Measurements from ENCODE around the gene TACC2. TPM values are rescaled to one million over a fixed set of nuclear protein-coding genes. Genes with fewer than 3 reads are reported as not detected.

The TACC2 gene
- total and polyA plus RNA-seq, 2 experiments from 2014 or later = 30.8 to 35.9 TPM

DNA sequence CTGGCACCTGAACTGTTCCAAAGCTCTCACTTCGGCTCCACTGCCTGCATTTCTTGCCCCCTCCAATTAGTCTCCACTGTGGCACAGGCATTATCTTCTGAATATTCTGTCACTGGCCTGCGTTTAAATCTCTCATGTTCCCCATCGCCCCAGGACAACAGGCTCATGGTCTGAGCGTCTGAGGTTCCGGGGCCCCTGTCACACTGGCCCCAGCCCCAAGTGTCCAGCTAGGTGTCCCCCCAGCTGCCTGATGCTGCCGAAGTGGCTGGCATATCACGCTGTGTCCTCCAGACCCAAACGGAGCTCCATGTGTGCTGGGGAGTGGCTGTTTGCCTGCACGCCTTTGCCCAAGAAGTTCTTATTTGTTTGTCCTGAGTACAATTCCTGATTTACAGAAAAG, 135.4 kb downstream of the TACC2 start:
- Mint-ChIP-seq H3K27me3 (ENCODE audit: insufficient read depth, low read depth, poor library complexity) (peaks cover 10% of the 10 kb centered on the region), H3K36me3 (ENCODE audit: low read depth) (peaks cover 12% of the 10 kb centered on the region), H3K4me1 (peaks cover 35% of the 10 kb centered on the region), H3K27ac (peak overlapping the region; percentile 28; the same call in 1 of the 2 replicates), H3K9me3 (no peaks in the 10 kb centered on the region; the same call in 2 of the 3 replicates), H3K4me3 (no peak overlapping the region)
- Histone ChIP-seq H3K4me2 (no peak overlapping the region), H3K36me3 (ENCODE audit: insufficient read depth) (no peaks in the 10 kb centered on the region), H3K4me3 (no peak overlapping the region), H3K4me1 (ENCODE audit: insufficient read depth) (peaks cover 11% of the 10 kb centered on the region), H3K27me3 (ENCODE audit: insufficient read depth) (no peaks in the 10 kb centered on the region), H3K79me2 (replicated peaks; ENCODE audit: insufficient read depth) (peaks cover 34% of the 10 kb centered on the region), H2AFZ (no peak overlapping the region), H3K9me2 (ENCODE audit: insufficient read depth) (no peaks in the 10 kb centered on the region), H4K20me1 (replicated peaks; ENCODE audit: insufficient read depth) (no peaks in the 10 kb centered on the region; the same call in 1 of the 2 replicates), H3F3A (replicated peaks; ENCODE audit: low read depth) (no peaks in the 10 kb centered on the region), H3K27ac (ENCODE audit: low read depth) (no peak overlapping the region)
- ATAC-seq (no peak), DNase-seq (ENCODE audit: low spot score) (no peak)
- TF ChIP-seq EZH2phosphoT487 (IDR thresholded peaks at IDR 0.05; ENCODE audit: unreplicated experiment) = no peak
- TF ChIP-seq ZNF114 (CRISPR knock-in tag; IDR thresholded peaks at IDR 0.05) = no peak
- TF ChIP-seq JUNB (IDR thresholded peaks at IDR 0.05; ENCODE audit: unreplicated experiment) = no peak
- no peak for TF ChIP-seq POLR2AphosphoS5 (IDR thresholded peaks at IDR 0.05; ENCODE audit: low read depth)
- TF ChIP-seq, protein P1, sequence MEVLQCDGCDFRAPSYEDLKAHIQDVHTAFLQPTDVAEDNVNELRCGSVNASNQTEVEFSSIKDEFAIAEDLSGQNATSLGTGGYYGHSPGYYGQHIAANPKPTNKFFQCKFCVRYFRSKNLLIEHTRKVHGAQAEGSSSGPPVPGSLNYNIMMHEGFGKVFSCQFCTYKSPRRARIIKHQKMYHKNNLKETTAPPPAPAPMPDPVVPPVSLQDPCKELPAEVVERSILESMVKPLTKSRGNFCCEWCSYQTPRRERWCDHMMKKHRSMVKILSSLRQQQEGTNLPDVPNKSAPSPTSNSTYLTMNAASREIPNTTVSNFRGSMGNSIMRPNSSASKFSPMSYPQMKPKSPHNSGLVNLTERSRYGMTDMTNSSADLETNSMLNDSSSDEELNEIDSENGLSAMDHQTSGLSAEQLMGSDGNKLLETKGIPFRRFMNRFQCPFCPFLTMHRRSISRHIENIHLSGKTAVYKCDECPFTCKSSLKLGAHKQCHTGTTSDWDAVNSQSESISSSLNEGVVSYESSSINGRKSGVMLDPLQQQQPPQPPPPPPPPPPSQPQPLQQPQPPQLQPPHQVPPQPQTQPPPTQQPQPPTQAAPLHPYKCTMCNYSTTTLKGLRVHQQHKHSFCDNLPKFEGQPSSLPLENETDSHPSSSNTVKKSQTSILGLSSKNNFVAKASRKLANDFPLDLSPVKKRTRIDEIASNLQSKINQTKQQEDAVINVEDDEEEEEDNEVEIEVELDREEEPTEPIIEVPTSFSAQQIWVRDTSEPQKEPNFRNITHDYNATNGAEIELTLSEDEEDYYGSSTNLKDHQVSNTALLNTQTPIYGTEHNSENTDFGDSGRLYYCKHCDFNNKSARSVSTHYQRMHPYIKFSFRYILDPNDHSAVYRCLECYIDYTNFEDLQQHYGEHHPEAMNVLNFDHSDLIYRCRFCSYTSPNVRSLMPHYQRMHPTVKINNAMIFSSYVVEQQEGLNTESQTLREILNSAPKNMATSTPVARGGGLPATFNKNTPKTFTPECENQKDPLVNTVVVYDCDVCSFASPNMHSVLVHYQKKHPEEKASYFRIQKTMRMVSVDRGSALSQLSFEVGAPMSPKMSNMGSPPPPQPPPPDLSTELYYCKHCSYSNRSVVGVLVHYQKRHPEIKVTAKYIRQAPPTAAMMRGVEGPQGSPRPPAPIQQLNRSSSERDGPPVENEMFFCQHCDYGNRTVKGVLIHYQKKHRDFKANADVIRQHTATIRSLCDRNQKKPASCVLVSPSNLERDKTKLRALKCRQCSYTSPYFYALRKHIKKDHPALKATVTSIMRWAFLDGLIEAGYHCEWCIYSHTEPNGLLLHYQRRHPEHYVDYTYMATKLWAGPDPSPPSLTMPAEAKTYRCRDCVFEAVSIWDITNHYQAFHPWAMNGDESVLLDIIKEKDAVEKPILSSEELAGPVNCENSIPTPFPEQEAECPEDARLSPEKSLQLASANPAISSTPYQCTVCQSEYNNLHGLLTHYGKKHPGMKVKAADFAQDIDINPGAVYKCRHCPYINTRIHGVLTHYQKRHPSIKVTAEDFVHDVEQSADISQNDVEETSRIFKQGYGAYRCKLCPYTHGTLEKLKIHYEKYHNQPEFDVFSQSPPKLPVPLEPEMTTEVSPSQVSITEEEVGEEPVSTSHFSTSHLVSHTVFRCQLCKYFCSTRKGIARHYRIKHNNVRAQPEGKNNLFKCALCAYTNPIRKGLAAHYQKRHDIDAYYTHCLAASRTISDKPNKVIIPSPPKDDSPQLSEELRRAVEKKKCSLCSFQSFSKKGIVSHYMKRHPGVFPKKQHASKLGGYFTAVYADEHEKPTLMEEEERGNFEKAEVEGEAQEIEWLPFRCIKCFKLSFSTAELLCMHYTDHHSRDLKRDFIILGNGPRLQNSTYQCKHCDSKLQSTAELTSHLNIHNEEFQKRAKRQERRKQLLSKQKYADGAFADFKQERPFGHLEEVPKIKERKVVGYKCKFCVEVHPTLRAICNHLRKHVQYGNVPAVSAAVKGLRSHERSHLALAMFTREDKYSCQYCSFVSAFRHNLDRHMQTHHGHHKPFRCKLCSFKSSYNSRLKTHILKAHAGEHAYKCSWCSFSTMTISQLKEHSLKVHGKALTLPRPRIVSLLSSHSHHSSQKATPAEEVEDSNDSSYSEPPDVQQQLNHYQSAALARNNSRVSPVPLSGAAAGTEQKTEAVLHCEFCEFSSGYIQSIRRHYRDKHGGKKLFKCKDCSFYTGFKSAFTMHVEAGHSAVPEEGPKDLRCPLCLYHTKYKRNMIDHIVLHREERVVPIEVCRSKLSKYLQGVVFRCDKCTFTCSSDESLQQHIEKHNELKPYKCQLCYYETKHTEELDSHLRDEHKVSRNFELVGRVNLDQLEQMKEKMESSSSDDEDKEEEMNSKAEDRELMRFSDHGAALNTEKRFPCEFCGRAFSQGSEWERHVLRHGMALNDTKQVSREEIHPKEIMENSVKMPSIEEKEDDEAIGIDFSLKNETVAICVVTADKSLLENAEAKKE (CRISPR knock-in tag; IDR thresholded peaks at IDR 0.05) = no peak
- TF ChIP-seq NANOG (IDR thresholded peaks at IDR 0.05; ENCODE audit: borderline replicate concordance) = no peak
- TF ChIP-seq ZNF331 (CRISPR knock-in tag; IDR thresholded peaks at IDR 0.05; ENCODE audit: low read depth) = no peak
- TF ChIP-seq, protein P2, sequence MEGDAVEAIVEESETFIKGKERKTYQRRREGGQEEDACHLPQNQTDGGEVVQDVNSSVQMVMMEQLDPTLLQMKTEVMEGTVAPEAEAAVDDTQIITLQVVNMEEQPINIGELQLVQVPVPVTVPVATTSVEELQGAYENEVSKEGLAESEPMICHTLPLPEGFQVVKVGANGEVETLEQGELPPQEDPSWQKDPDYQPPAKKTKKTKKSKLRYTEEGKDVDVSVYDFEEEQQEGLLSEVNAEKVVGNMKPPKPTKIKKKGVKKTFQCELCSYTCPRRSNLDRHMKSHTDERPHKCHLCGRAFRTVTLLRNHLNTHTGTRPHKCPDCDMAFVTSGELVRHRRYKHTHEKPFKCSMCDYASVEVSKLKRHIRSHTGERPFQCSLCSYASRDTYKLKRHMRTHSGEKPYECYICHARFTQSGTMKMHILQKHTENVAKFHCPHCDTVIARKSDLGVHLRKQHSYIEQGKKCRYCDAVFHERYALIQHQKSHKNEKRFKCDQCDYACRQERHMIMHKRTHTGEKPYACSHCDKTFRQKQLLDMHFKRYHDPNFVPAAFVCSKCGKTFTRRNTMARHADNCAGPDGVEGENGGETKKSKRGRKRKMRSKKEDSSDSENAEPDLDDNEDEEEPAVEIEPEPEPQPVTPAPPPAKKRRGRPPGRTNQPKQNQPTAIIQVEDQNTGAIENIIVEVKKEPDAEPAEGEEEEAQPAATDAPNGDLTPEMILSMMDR (conservative IDR thresholded peaks at IDR 0.05; ENCODE audit: low read depth in 2 of 2) = no peak
- TF ChIP-seq EZH2 (IDR thresholded peaks at IDR 0.05; ENCODE audit: low read depth, unreplicated experiment) = no peak
- TF ChIP-seq, protein P3, sequence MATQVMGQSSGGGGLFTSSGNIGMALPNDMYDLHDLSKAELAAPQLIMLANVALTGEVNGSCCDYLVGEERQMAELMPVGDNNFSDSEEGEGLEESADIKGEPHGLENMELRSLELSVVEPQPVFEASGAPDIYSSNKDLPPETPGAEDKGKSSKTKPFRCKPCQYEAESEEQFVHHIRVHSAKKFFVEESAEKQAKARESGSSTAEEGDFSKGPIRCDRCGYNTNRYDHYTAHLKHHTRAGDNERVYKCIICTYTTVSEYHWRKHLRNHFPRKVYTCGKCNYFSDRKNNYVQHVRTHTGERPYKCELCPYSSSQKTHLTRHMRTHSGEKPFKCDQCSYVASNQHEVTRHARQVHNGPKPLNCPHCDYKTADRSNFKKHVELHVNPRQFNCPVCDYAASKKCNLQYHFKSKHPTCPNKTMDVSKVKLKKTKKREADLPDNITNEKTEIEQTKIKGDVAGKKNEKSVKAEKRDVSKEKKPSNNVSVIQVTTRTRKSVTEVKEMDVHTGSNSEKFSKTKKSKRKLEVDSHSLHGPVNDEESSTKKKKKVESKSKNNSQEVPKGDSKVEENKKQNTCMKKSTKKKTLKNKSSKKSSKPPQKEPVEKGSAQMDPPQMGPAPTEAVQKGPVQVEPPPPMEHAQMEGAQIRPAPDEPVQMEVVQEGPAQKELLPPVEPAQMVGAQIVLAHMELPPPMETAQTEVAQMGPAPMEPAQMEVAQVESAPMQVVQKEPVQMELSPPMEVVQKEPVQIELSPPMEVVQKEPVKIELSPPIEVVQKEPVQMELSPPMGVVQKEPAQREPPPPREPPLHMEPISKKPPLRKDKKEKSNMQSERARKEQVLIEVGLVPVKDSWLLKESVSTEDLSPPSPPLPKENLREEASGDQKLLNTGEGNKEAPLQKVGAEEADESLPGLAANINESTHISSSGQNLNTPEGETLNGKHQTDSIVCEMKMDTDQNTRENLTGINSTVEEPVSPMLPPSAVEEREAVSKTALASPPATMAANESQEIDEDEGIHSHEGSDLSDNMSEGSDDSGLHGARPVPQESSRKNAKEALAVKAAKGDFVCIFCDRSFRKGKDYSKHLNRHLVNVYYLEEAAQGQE (IDR thresholded peaks at IDR 0.05; ENCODE audit: unreplicated experiment) = no peak
- TF ChIP-seq CREB1 (CRISPR knock-in tag; IDR thresholded peaks at IDR 0.05; ENCODE audit: low read depth) = no peak
- TF ChIP-seq, protein P4, sequence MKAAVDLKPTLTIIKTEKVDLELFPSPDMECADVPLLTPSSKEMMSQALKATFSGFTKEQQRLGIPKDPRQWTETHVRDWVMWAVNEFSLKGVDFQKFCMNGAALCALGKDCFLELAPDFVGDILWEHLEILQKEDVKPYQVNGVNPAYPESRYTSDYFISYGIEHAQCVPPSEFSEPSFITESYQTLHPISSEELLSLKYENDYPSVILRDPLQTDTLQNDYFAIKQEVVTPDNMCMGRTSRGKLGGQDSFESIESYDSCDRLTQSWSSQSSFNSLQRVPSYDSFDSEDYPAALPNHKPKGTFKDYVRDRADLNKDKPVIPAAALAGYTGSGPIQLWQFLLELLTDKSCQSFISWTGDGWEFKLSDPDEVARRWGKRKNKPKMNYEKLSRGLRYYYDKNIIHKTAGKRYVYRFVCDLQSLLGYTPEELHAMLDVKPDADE (IDR thresholded peaks at IDR 0.05) = no peak
